HG03060 (cell line): ENCODE results near the gene KRT79.
"Not testable (repeated sequence)": the region's sequence is repeated elsewhere in the genome, so short reads cannot be mapped to it uniquely, and the experiment has no call there.

Experiments used
- ATAC-seq: cut with Tn5 transposase; IDR thresholded peaks from one replicate; pipeline ENCODE4 v1.9.1; 2021; ENCODE audit warnings: low read depth, moderate number of reproducible peaks; ENCODE audit not compliant: unreplicated experiment

KRT79 gene

GRCh38 chr12:52807544-52808470 lies 26.3 kb downstream of the KRT79 start:
- ATAC-seq = no peak

GRCh38 chr12:52806821-52807543 lies 27.1 kb downstream of the KRT79 start:
- no peak for ATAC-seq

- no peak for ATAC-seq
Observed at GRCh38 chr12:52806169-52806811, 27.8 kb downstream of the KRT79 start.

- ATAC-seq = no peak
Observed at GRCh38 chr12:52805739-52806138, 28.4 kb downstream of the KRT79 start.

GRCh38 chr12:52805000-52805399 lies 29.1 kb downstream of the KRT79 start:
- ATAC-seq = no peak

GRCh38 chr12:52802442-52802841 lies 31.7 kb downstream of the KRT79 start:
- no peak for ATAC-seq

GRCh38 chr12:52801773-52802172 lies 32.3 kb downstream of the KRT79 start:
- no peak for ATAC-seq

- ATAC-seq = no peak
Observed at GRCh38 chr12:52800259-52800917, 33.7 kb downstream of the KRT79 start.

- no peak for ATAC-seq
Observed at GRCh38 chr12:52799505-52800211, 34.5 kb downstream of the KRT79 start.

- ATAC-seq = no peak
Observed at GRCh38 chr12:52798671-52799504, 35.2 kb downstream of the KRT79 start.

- no peak for ATAC-seq
Observed at GRCh38 chr12:52798003-52798670, 36.0 kb downstream of the KRT79 start.

- ATAC-seq = no peak
Observed at GRCh38 chr12:52797529-52797894, 36.6 kb downstream of the KRT79 start.

- no peak for ATAC-seq
Observed at GRCh38 chr12:52796839-52797528, 37.1 kb downstream of the KRT79 start.

GRCh38 chr12:52796429-52796794 lies 37.7 kb downstream of the KRT79 start:
- ATAC-seq = no peak

- no peak for ATAC-seq
Observed at GRCh38 chr12:52795694-52796428, 38.2 kb downstream of the KRT79 start, which contains the start of gene KRT3. Gene KRT3, minus strand, starts transcription at chr12:52796117. Its CDS starts 75 bp downstream, at chr12:52796042.

GRCh38 chr12:52795332-52795674 lies 38.8 kb downstream of the KRT79 start:
- ATAC-seq = not testable (repeated sequence)

GRCh38 chr12:52794479-52795331 lies 39.4 kb downstream of the KRT79 start:
- ATAC-seq = no peak
